NCI-H774 (cell line): Measurements from ENCODE around the gene APCDD1L.
"Not testable (repeated sequence)": the region's sequence is repeated elsewhere in the genome, so short reads cannot be mapped to it uniquely, and the experiment has no call there.

Source experiments
- DNase-seq: peaks from one replicate; lab custom pipeline; 2025; lab: John Stamatoyannopoulos, UW

APCDD1L gene

GRCh38 chr20:58544891-58545290 lies 29.7 kb upstream of the APCDD1L start:
- DNase-seq = no peak

GRCh38 chr20:58544286-58544685 lies 29.1 kb upstream of the APCDD1L start:
- DNase-seq = no peak

GRCh38 chr20:58543274-58543673 lies 28.1 kb upstream of the APCDD1L start:
- DNase-seq = no peak

- no peak for DNase-seq
Observed at GRCh38 chr20:58542411-58543095, 27.4 kb upstream of the APCDD1L start.

GRCh38 chr20:58542034-58542410 lies 26.8 kb upstream of the APCDD1L start:
- DNase-seq = not testable (repeated sequence)

- DNase-seq = no peak
Observed at GRCh38 chr20:58538752-58539151, 23.6 kb upstream of the APCDD1L start.

- no peak for DNase-seq
Observed at GRCh38 chr20:58537831-58538230, 22.6 kb upstream of the APCDD1L start.

- DNase-seq = no peak
Observed at GRCh38 chr20:58536289-58536688, 21.1 kb upstream of the APCDD1L start.

GRCh38 chr20:58531657-58532056 lies 16.5 kb upstream of the APCDD1L start:
- DNase-seq = no peak

GRCh38 chr20:58531063-58531462 lies 15.9 kb upstream of the APCDD1L start:
- DNase-seq = no peak

GRCh38 chr20:58528412-58528811 lies 13.2 kb upstream of the APCDD1L start:
- no peak for DNase-seq

- DNase-seq = no peak
Observed at GRCh38 chr20:58526411-58526810, 11.2 kb upstream of the APCDD1L start.

GRCh38 chr20:58524814-58525213 lies 9.6 kb upstream of the APCDD1L start:
- no peak for DNase-seq

GRCh38 chr20:58523971-58524315 lies 8.7 kb upstream of the APCDD1L start:
- no peak for DNase-seq

GRCh38 chr20:58523072-58523970 lies 8.1 kb upstream of the APCDD1L start:
- DNase-seq = no peak

GRCh38 chr20:58522666-58523065 lies 7.5 kb upstream of the APCDD1L start:
- DNase-seq = no peak

- DNase-seq = no peak
Observed at GRCh38 chr20:58521763-58522162, 6.6 kb upstream of the APCDD1L start.

GRCh38 chr20:58519940-58520712 lies 4.9 kb upstream of the APCDD1L start:
- DNase-seq = no peak

- no peak for DNase-seq
Observed at GRCh38 chr20:58518896-58519593, 3.8 kb upstream of the APCDD1L start.

GRCh38 chr20:58518387-58518786 lies 3.2 kb upstream of the APCDD1L start:
- DNase-seq = no peak

GRCh38 chr20:58514321-58515232 lies 622 bp downstream of the APCDD1L start:
- no peak for DNase-seq
